H1 (cell line): ENCODE data around the gene TMC4. TPM values are rescaled to one million over a fixed set of nuclear protein-coding genes. Genes with fewer than 3 reads are reported as not detected.

Source experiments
- BCL11A ChIP-seq, 2 experiments: IDR thresholded peaks; one replicate each; pipeline ENCODE4 v1.6.1; 2011; ENCODE audit warnings: low read depth in 2 of 2, low read length in 2 of 2, mild to moderate bottlenecking in 2 of 2
- RBBP5 ChIP-seq: IDR thresholded peaks from 2 replicates; pipeline ENCODE4 v1.7.1; 2012; ENCODE audit warnings: low read depth, mild to moderate bottlenecking, inconsistent platforms, low read length, moderate library complexity, borderline replicate concordance
- polyA plus RNA-seq, 7 experiments: library from polyadenylated mRNA; depleted of rRNA in 3 of 7; stranded (reverse) in 5 of 7; unstranded in 2 of 7; fragments of >200 nt in 5 of 7; fragments of 200-250 nt in 2 of 7; gene quantifications; 1 replicate in 5 of 7; 2 replicates in 1 of 7; 4 replicates in 1 of 7; pipeline versions ENCODE4 v1.2.1 to v1.2.3, GENCODE V29; 2011 to 2013; ENCODE audit warnings: missing spikeins in 2 of 7, mixed read lengths in 2 of 7
- total RNA-seq: library from RNA; stranded (reverse); fragmentation: NEBNext Ultra II Directional; extraction: Animal tissue kit (Norgen Biotek cat#: 25700); gene quantifications from 2 replicates; pipeline ENCODE4 v1.2.1, GENCODE V29; 2021

The TMC4 gene
- total and polyA plus RNA-seq, 2 of the 8 experiments (the other 6 are each of a cell fraction or from before 2014, with no cell fraction given), result 5.5 to 6.3 TPM

DNA sequence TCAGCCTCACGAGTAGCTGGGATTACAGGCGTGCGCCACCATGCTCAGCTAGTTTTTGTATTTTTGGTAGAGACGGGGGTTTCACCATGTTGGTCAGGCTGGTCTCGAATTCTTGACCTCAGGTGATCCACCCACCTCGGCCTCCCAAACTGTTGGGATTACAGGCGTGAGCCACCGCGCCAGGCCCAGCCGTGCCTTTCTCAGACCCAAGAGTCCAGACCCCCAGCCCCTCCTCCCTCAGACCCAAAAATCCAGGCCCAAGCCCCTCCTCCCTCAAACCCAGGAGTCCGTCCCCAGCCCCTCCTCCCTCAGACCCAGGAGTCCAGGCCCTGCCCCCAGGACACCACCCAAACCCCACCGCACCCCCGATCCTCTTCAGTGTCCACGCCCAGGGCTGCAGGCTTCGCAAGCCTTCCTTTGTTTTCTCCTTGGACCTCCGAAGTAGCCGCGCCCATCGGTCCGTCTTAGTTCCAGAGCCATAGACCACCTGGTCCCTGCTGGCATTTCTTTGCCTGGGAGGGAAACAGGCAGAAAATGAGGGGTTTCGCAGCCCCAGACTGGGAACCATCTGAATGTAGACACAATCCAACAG, 3.7 kb downstream of the TMC4 start (continued):
- TF ChIP-seq RBBP5 (no peak), BCL11A (IDR thresholded peaks at IDR 0.05; ENCODE audit: low read depth in 2 of 2, low read length in 2 of 2) (no peak)
- TF ChIP-seq, all 59 proteins: peak for 0
